ENCODE results near the gene ARHGAP21.
A peak's percentile ranks its signal among the peaks of the same experiment; 100 is the strongest.

The ARHGAP21 gene

DNA sequence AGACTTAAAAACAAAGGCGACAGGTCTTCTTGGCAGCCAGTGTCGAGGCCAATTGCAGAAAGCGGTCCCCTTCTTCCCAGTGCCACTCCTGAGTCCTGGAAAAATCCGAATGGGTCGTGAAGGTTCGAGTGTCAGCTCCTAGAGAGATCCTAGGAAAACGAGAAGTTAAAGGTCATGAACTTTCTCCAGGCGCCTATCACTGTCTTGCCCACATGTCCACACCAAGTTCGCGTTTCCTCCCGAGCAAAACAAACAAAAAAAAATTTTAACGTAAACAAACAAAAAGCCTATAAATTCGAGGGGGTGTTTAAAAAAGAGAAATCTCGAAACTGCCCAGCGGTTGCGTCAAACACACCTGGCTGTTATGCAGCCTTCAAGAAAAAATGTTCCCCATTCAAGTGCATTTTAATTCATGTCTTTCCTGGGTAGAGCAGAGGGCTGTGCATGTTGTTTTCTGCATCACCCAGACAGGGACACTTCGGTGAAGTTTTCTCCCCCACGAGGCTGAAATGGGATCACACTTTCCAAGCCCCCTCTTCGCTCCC, 1.5 kb downstream of the ARHGAP21 start:
- no peak for DNase-seq

- DNase-seq = no peak
These were observed 2.2 kb downstream of the ARHGAP21 start for GRCh38 chr10:24721229-24722106.

DNA sequence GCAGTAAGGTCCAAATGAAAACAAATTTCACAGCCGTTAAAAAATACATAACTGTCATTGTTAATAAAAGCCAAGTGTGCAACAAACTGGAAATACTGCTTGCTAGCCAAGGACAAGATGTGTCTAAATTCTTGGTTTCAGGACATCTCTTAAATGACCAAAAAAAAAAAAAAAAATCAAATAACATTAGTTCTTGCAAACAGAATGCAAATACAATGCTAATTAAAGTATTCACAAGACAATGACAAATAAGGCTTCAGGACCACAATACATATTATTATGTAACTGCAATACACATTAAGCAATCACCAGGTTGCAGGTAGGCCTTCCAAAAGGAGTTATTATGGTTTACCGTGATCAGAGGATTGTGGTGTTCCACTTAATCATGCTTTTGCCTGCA, 3.6 kb downstream of the ARHGAP21 start:
- no peak for DNase-seq

DNA sequence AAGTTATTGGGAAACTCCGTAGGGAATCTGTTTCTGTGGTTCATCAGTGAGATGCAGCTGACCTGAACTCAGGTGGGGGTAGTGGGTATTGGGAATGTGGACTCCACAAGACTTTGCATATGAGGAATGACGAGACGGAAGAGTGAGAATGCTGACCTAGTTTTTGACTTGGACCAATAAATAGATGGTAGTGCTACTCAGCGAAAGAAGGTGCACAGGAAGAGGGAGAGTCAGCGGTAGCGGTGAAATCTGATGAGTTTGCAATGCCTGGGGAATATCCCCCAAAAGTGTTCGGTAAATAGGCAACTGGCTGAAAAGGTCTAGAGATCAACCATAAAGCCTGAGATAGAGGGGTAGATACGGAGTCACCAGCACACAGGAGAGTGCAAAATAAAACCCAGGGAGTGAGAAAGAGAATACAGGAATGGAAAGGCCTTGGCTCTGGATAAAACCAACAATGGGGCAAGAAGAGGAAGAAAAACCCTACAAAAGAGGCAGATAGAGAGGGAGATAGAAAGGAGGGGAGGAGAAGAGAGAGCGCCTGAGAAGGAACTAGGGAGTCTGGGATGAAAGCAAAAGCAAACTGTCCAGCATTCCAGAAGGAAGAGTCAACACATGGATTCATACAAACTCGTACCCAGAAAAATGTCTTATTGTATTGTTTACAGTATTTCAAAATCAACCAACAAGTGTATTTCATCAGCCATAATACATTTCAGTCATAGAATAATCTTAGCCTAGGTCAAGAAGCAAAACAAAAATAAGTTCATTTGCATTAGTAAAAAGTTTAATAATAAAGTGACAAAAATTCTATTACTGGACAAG, 5.4 kb downstream of the ARHGAP21 start:
- peak; percentile 62 for DNase-seq

- DNase-seq = no peak
These were observed 7.4 kb downstream of the ARHGAP21 start for GRCh38 chr10:24716295-24716694.

GRCh38 chr10:24715246-24715769, 8.4 kb downstream of the ARHGAP21 start:
- DNase-seq = no peak

GRCh38 chr10:24713086-24713485, 10.6 kb downstream of the ARHGAP21 start:
- DNase-seq = no peak

- no peak for DNase-seq
These were observed 12.2 kb downstream of the ARHGAP21 start for GRCh38 chr10:24711465-24711864.

DNA sequence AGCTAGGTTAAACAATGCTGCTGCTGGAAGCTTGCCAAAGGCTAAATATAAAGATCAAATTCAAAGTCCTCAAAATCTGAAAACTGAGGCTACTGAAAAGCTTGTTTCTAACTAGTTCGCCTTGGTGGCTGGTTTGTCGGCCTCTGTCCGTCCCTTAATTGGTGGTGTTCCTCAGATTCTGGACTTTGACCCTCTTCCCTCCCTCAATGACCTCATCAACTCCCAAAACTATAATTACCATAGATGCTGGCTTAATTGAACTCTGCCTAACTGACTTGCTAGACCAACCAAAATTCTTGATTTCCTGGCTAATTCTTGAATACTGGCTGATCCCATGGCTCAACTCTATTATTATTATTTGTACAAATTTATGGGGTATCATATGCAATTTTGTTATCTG, 15.6 kb downstream of the ARHGAP21 start:
- DNase-seq = no peak

GRCh38 chr10:24707445-24707844, 16.2 kb downstream of the ARHGAP21 start:
- no peak for DNase-seq

- peak; percentile 65 for DNase-seq
These were observed 17.1 kb downstream of the ARHGAP21 start for GRCh38 chr10:24706479-24707118.

DNA sequence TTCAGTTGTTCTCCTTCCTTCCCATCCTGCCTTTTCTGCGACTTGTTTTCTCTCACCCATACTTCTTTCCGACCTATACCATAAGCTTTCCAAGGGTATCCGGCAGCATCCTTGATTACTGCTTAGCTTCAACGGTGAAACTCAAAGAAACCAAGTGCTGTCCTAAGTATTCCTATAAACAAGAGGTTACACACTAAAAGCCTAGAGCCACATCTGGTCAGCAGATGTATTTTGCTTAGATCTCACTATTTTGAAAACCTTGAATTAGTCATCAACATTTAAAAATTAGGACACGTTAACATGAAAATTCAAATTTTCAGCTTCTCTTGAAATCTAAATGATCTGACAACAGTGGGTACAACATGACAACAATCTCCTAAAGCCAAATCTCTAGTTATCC, 20.0 kb downstream of the ARHGAP21 start:
- no peak for DNase-seq

- no peak for DNase-seq
These were observed 22.2 kb downstream of the ARHGAP21 start for GRCh38 chr10:24701447-24701846.

DNA sequence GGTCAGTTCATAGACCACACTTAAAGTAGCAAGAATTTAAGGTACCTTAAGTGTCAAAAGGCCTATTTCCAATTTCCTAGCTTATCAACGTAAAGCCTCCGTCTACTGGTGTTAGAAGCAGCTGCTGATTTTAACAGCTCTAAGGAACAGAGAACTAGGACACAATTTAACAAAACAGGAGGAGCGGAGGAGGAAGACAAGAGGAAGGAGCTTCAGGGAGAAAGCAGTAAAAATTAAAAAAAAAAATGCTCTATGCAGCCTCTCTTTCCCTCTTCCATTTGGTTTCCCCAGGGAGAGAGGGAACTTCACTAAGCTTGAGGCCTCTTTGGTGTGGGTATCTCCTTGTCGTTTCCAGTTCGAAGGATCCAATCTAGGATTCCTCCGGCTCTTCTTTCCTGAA, 22.7 kb downstream of the ARHGAP21 start:
- DNase-seq = no peak

DNA sequence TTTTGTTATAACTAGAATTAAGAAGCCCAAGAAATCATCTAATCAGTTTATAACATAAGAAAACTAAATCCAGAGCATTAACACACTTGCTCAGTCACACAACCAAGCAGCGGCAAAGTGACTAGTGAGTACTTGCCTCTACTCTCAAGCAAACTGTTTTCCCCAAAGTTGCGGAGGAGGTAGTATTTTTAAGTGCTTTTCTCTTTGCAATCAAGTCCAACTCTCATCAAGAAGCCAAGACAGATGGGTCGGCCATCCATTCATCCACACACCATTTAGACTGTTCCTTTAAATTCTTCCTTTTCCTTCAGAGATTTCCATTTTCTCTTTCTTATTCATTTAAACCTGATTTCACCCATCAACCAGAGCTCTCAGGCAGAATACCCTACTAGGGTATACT, 25.4 kb downstream of the ARHGAP21 start:
- no peak for DNase-seq

DNA sequence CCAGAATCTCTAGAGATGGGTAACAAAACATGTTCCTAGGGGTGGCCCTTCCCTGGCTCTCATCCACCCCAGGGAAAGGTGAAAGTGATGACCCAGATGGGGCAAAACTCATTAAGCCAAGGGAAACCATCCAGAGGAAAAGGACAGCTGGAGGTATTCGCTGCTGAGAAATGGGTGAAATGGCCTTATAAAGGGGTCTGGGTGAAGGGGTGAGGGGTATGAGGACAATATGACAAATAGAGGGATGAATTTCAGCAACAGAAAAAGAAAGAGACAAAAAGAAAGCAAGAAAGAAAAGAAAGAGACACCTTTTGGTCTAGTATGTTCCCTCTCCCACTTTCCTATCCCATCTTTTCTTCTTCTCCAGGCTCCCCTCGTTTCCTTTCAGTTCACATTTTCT, 26.6 kb downstream of the ARHGAP21 start:
- DNase-seq = no peak

GRCh38 chr10:24695452-24695851, 28.2 kb downstream of the ARHGAP21 start:
- no peak for DNase-seq

GRCh38 chr10:24694086-24694485, 29.6 kb downstream of the ARHGAP21 start:
- no peak for DNase-seq

DNA sequence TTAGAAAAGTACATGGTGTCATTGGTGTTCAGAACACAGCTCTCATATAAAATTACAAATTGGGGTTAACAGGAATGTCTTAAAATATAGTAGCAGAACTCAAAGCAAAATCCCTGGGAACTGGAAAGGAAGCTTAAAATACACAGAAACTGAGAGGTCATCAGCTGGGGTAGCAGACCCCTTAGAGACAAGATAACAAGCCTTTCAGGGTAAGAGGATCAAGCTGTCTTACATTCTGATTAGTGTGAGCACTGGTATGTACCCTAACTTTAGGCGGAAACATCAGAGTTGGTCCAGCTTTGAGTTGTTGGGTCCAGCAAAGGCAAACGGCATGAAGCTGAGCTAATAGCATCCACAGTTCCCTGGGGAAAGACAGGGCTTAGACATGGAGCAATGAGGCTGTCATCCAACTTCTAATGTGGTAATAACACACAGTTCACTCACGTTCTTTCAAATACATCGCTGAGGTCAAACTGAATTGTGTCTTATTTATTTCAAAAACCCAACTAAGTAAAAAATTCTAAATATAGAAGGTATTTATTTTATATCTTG, 32.6 kb downstream of the ARHGAP21 start:
- DNase-seq = no peak

GRCh38 chr10:24685958-24686540, 37.6 kb downstream of the ARHGAP21 start:
- DNase-seq = peak; percentile 5

- DNase-seq = no peak
These were observed 40.1 kb downstream of the ARHGAP21 start for GRCh38 chr10:24683554-24683953.

- DNase-seq = no peak
These were observed 42.1 kb downstream of the ARHGAP21 start for GRCh38 chr10:24681572-24682088.
